B cell (primary cell): ENCODE results near the gene KRTAP10-5. TPM values are rescaled to one million over a fixed set of nuclear protein-coding genes. Genes with fewer than 3 reads are reported as not detected.

Source experiments
- ATAC-seq: fragments of 200-7000 bp; cut with Tn5 transposase; one replicate; pipeline ENCODE4 v1.10.0; 2021; ENCODE audit warnings: low read depth, mild to moderate bottlenecking, moderate number of reproducible peaks, moderate library complexity
- CTCF ChIA-PET: fragments of 350-600 bp; sonication (Branson Sonifier 250); formaldehyde crosslinking; loops from one replicate; lab custom pipeline; 2021; ENCODE audit warnings: antibody characterized with exemption, inconsistent platforms; lab: Charles Lee
- POLR2A ChIA-PET: fragments of 350-600 bp; sonication (Branson Sonifier 250); formaldehyde crosslinking; loops from one replicate; lab custom pipeline; 2021; ENCODE audit warnings: antibody characterized with exemption; lab: Charles Lee
- DNase-seq: peaks from one replicate; pipeline ENCODE4 v3.0.0; 2013
- H2AFZ ChIP-seq: 2 replicates; pipeline ENCODE4 v1.6.1; 2012; ENCODE audit warnings: mild to moderate bottlenecking, low read depth, low read length; ENCODE audit not compliant: insufficient read depth, poor library complexity, severe bottlenecking
- H3K27ac ChIP-seq, 2 donors: 1 replicate in 1 of 2; 2 replicates in 1 of 2; pipeline ENCODE4 v1.5.1; 2012 to 2013; ENCODE audit warnings: low read length in 2 of 2, mild to moderate bottlenecking in 2 of 2, moderate library complexity in 1 of 2
- H3K27me3 ChIP-seq, 4 experiments: fragments of 200-600 bp in 1 of 4; sonication (generic) in 1 of 4; replicated peaks in 1 of 4; 1 replicate in 2 of 4; 2 replicates in 2 of 4; pipeline versions ENCODE4 v1.6.1 to v1.7.0; 2013 to 2016; ENCODE audit warnings: low read length in 3 of 4, mild to moderate bottlenecking in 2 of 4, mixed read lengths in 1 of 4, moderate library complexity in 1 of 4; ENCODE audit not compliant: insufficient read depth in 4 of 4, control insufficient read depth in 3 of 4; ENCODE audit errors: control extremely low read depth in 1 of 4
- H3K36me3 ChIP-seq, 2 experiments: replicated peaks in 1 of 2; 1 replicate in 1 of 2; 2 replicates in 1 of 2; pipeline versions ENCODE4 v1.6.1 to v1.7.1; 2013; ENCODE audit warnings: low read length in 1 of 2; ENCODE audit not compliant: insufficient read depth in 2 of 2, control insufficient read depth in 1 of 2; ENCODE audit errors: control extremely low read depth in 1 of 2, extremely low read depth in 1 of 2
- H3K4me1 ChIP-seq, 2 donors: fragments of 200-600 bp in 1 of 2; sonication (generic) in 1 of 2; 1 replicate in 1 of 2; 2 replicates in 1 of 2; pipeline versions ENCODE4 v1.5.1 to v1.6.1; 2013 to 2017; ENCODE audit warnings: low read length in 2 of 2; ENCODE audit not compliant: control insufficient read depth in 2 of 2, insufficient read depth in 2 of 2
- H3K4me2 ChIP-seq: replicated peaks from 2 replicates; pipeline ENCODE3; 2012; ENCODE audit warnings: mild to moderate bottlenecking, low read depth, low read length; ENCODE audit not compliant: poor library complexity, severe bottlenecking
- H3K4me3 ChIP-seq, 5 experiments: fragments of 200-600 bp in 1 of 5; sonication (generic) in 1 of 5; 1 replicate in 3 of 5; 2 replicates in 2 of 5; pipeline versions ENCODE4 v1.5.1 to v1.7.0; 2011 to 2016; ENCODE audit warnings: low read length in 4 of 5, mild to moderate bottlenecking in 4 of 5, low read depth in 2 of 5, control low read depth in 1 of 5, moderate library complexity in 1 of 5; ENCODE audit not compliant: insufficient read depth in 1 of 5; ENCODE audit errors: control extremely low read depth in 1 of 5, extremely low read depth in 1 of 5
- H3K79me2 ChIP-seq: fragments of 200-600 bp; sonication (generic); one replicate; pipeline ENCODE4 v1.6.0; 2016; ENCODE audit warnings: low read length; ENCODE audit not compliant: control insufficient read depth, insufficient read depth
- H3K9ac ChIP-seq: fragments of 200-600 bp; sonication (generic); 2 replicates; pipeline ENCODE4 v1.6.1; 2017; ENCODE audit warnings: mild to moderate bottlenecking, low read length, moderate library complexity
- H3K9me3 ChIP-seq, 3 donors: one replicate each; pipeline versions ENCODE4 v1.6.1 to v1.7.1; 2013; ENCODE audit warnings: low read length in 2 of 3; ENCODE audit not compliant: control insufficient read depth in 2 of 3, insufficient read depth in 1 of 3; ENCODE audit errors: control extremely low read depth in 1 of 3
- H4K20me1 ChIP-seq: 2 replicates; pipeline ENCODE4 v1.6.0; 2012; ENCODE audit warnings: mild to moderate bottlenecking, low read length; ENCODE audit not compliant: insufficient read depth, control insufficient read depth, poor library complexity, severe bottlenecking
- H3K27ac Mint-ChIP-seq: one replicate; pipeline ENCODE4 v1.8.0; 2021; ENCODE audit warnings: mixed read lengths
- H3K27me3 Mint-ChIP-seq: one replicate; pipeline ENCODE4 v1.8.0; 2021; ENCODE audit warnings: mixed read lengths
- H3K4me1 Mint-ChIP-seq: one replicate; pipeline ENCODE4 v1.8.0; 2021; ENCODE audit warnings: mixed read lengths
- H3K4me3 Mint-ChIP-seq: one replicate; pipeline ENCODE4 v1.8.0; 2021; ENCODE audit warnings: mixed read lengths
- H3K9me3 Mint-ChIP-seq: one replicate; pipeline ENCODE4 v1.8.0; 2022; ENCODE audit warnings: mixed read lengths; ENCODE audit not compliant: insufficient read depth
- CTCF ChIP-seq: fragments of 200-600 bp; IDR thresholded peaks from one replicate; pipeline ENCODE4 v1.8.0; 2022; ENCODE audit warnings: antibody characterized with exemption, mild to moderate bottlenecking
- EZH2 ChIP-seq: IDR thresholded peaks from 2 replicates; pipeline ENCODE4 v1.6.1; 2012; ENCODE audit warnings: borderline replicate concordance, low read depth, mild to moderate bottlenecking, moderate library complexity, low read length; ENCODE audit not compliant: insufficient read depth, poor library complexity, severe bottlenecking
- WGBS: methylation state at CpG from one replicate; pipeline ENCODE4 v1.1.5; 2013; ENCODE audit warnings: missing lambda C conversion rate; ENCODE audit not compliant: insufficient coverage; 5-methylcytosine and 5-hydroxymethylcytosine counted together
- intact Hi-C: fragments of 100-400 bp; cut with micrococcal nuclease; formaldehyde crosslinking; loops from one replicate; pipeline ENCODE4 v1.10.0; 2022
- polyA plus RNA-seq: library from polyadenylated mRNA; depleted of rRNA; stranded (reverse); fragments of >200 nt; gene quantifications from 2 replicates; pipeline ENCODE4 v1.2.3, GENCODE V29; 2012
- total RNA-seq, 2 donors: library from RNA; stranded (reverse); fragments of 120-200 nt in 1 of 2; gene quantifications; 1 replicate in 1 of 2; 2 replicates in 1 of 2; pipeline versions ENCODE4 v1.2.3 to v1.2.4, GENCODE V29; 2013 to 2022

The KRTAP10-5 gene
- total and polyA plus RNA-seq, 2 donors (not counting 1 experiment from before 2014, with no cell fraction given), result not detected

DNA sequence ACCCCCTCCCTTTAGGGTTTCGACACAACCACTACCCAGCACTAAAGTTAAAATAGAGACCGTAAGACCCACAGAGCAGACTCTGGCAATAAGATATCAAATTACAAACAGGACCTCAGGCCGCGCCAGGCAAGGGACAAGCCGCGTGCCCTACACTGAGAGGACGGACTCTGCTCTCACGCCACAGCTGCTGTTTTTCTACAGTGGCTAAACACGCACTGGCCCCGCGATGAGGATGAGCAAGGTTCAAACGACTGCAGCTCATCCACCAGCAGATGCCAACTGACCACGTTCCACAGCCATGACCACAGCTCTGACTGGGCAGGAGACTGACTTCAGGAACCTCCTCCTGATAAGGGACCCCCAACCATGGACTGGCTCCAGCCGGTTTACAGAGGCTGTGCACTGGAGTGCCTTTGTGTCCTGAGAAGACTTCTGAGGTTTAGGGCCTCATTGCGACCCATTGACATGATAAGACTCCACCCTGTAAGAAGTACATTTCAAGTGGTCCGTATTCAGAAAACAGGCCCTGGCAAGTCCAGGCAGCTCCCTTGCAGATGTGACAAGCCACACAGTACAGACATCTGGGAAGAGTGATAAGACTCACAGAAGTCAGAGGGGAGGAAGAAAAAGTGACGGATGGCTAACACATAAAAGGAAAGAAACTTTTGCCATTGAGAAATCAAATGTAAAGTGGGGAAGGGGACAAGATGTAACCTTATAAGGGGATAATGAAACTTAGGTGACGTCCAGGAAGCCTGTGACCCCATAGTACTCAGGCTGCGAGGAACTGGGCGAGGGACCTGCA is 13.4 kb upstream of the KRTAP10-5 start:
- Mint-ChIP-seq H3K4me1 (no peaks in the 10 kb centered on the region), H3K27me3 (peaks cover 24% of the 10 kb centered on the region), H3K9me3 (peaks cover 6% of the 10 kb centered on the region), H3K4me3 (no peak overlapping the region), H3K27ac (no peak overlapping the region)
- Histone ChIP-seq H4K20me1 (no peaks in the 10 kb centered on the region), H3K9me3 (peaks cover 0 to 2% (median 0%) of the 10 kb centered on the region in 3 donors), H3K27me3 (peaks cover 0 to 3% (median 0%) of the 10 kb centered on the region in 4 experiments), H3K27ac (no peak overlapping the region), H3K79me2 (no peaks in the 10 kb centered on the region), H3K4me2 (no peak overlapping the region), H2AFZ (no peak overlapping the region), H3K4me1 (no peaks in the 10 kb centered on the region), H3K4me3 (no peak overlapping the region), H3K36me3 (no peaks in the 10 kb centered on the region), H3K9ac (no peak overlapping the region)
- ChIA-PET POLR2A (no interaction called here), CTCF (no interaction called here)
- 78% methylated on average over 20 of the region's 20 CpGs for WGBS
- TF ChIP-seq EZH2 (no peak), CTCF (no peak)
- no peak for DNase-seq
- no peak for ATAC-seq
- intact Hi-C loops, result no loop called here
